ENCODE results near the gene CRPPA. TPM values are rescaled to one million over a fixed set of nuclear protein-coding genes. Genes with fewer than 3 reads are reported as not detected.

CRPPA gene
- total RNA-seq, 1 donor from 2014 or later: 1.4 TPM

GRCh38 chr7:16419859-16420258 is 1.5 kb downstream of the CRPPA start:
- H3K9me3 Mint-ChIP-seq: peaks cover 9% of the 10 kb centered on the region
- peak overlapping the region; percentile 91 for H3K4me3 Mint-ChIP-seq (ENCODE audit: low read depth)
- intact Hi-C loops (cut with micrococcal nuclease): loop anchor here (1.0 to 10.0 kb wide), 5 partner anchors 72 to 505 kb away; partner anchors contain the start of gene BZW2
- peaks cover 2% of the 10 kb centered on the region for H3K27me3 Mint-ChIP-seq (ENCODE audit: low read depth)
- no peak for DNase-seq (ENCODE audit: low spot score)
- H3K27ac Mint-ChIP-seq: peak overlapping the region; percentile 96
- H3K36me3 Mint-ChIP-seq (ENCODE audit: low read depth): peaks cover 3% of the 10 kb centered on the region
- peaks cover 25% of the 10 kb centered on the region for H3K4me1 Mint-ChIP-seq (ENCODE audit: low read depth)

- Mint-ChIP-seq H3K4me1 (ENCODE audit: low read depth) (peaks cover 25% of the 10 kb centered on the region), H3K4me3 (ENCODE audit: low read depth) (no peak overlapping the region), H3K27me3 (ENCODE audit: low read depth) (no peaks in the 10 kb centered on the region), H3K9me3 (peaks cover 9% of the 10 kb centered on the region), H3K27ac (no peak overlapping the region), H3K36me3 (ENCODE audit: low read depth) (peaks cover 3% of the 10 kb centered on the region)
- intact Hi-C loops (cut with micrococcal nuclease): no loop called here
- DNase-seq (ENCODE audit: low spot score): no peak
These were observed 2.2 kb downstream of the CRPPA start for GRCh38 chr7:16419126-16419525.

GRCh38 chr7:16417906-16418305 is 3.4 kb downstream of the CRPPA start:
- no peak for DNase-seq (ENCODE audit: low spot score)
- peaks cover 9% of the 10 kb centered on the region for H3K9me3 Mint-ChIP-seq
- H3K27ac Mint-ChIP-seq: no peak overlapping the region
- H3K4me1 Mint-ChIP-seq (ENCODE audit: low read depth): peaks cover 25% of the 10 kb centered on the region
- H3K36me3 Mint-ChIP-seq (ENCODE audit: low read depth): peaks cover 3% of the 10 kb centered on the region
- intact Hi-C loops (cut with micrococcal nuclease): no loop called here
- no peaks in the 10 kb centered on the region for H3K27me3 Mint-ChIP-seq (ENCODE audit: low read depth)
- H3K4me3 Mint-ChIP-seq (ENCODE audit: low read depth): no peak overlapping the region

- no peaks in the 10 kb centered on the region for H3K27me3 Mint-ChIP-seq (ENCODE audit: low read depth)
- H3K36me3 Mint-ChIP-seq (ENCODE audit: low read depth): peaks cover 3% of the 10 kb centered on the region
- no peak overlapping the region for H3K27ac Mint-ChIP-seq
- H3K9me3 Mint-ChIP-seq: peaks cover 9% of the 10 kb centered on the region
- no peak overlapping the region for H3K4me3 Mint-ChIP-seq (ENCODE audit: low read depth)
- intact Hi-C loops (cut with micrococcal nuclease): no loop called here
- DNase-seq (ENCODE audit: low spot score): no peak
- H3K4me1 Mint-ChIP-seq (ENCODE audit: low read depth): peaks cover 24% of the 10 kb centered on the region
These were observed 4.8 kb downstream of the CRPPA start for GRCh38 chr7:16416289-16417282.

GRCh38 chr7:16412274-16413254 is 8.8 kb downstream of the CRPPA start:
- Mint-ChIP-seq H3K36me3 (ENCODE audit: low read depth) (no peaks in the 10 kb centered on the region), H3K4me1 (ENCODE audit: low read depth) (peaks cover 9% of the 10 kb centered on the region), H3K27me3 (ENCODE audit: low read depth) (no peaks in the 10 kb centered on the region), H3K9me3 (no peaks in the 10 kb centered on the region), H3K4me3 (ENCODE audit: low read depth) (no peak overlapping the region), H3K27ac (no peak overlapping the region)
- intact Hi-C loops (cut with micrococcal nuclease): no loop called here
- no peak for DNase-seq (ENCODE audit: low spot score)

GRCh38 chr7:16411391-16411790 is 9.9 kb downstream of the CRPPA start:
- intact Hi-C loops (cut with micrococcal nuclease): no loop called here

GRCh38 chr7:16409777-16410176 is 11.6 kb downstream of the CRPPA start:
- no peaks in the 10 kb centered on the region for H3K9me3 Mint-ChIP-seq
- H3K4me3 Mint-ChIP-seq (ENCODE audit: low read depth): no peak overlapping the region
- H3K27ac Mint-ChIP-seq: no peak overlapping the region
- no peaks in the 10 kb centered on the region for H3K4me1 Mint-ChIP-seq (ENCODE audit: low read depth)
- intact Hi-C loops (cut with micrococcal nuclease): no loop called here
- H3K27me3 Mint-ChIP-seq (ENCODE audit: low read depth): no peaks in the 10 kb centered on the region
- no peaks in the 10 kb centered on the region for H3K36me3 Mint-ChIP-seq (ENCODE audit: low read depth)
- no peak for DNase-seq (ENCODE audit: low spot score)

More at GRCh38 chr7:16411391-16411790, 9.9 kb downstream of the CRPPA start:
- Mint-ChIP-seq H3K36me3 (ENCODE audit: low read depth) (no peaks in the 10 kb centered on the region), H3K27me3 (ENCODE audit: low read depth) (no peaks in the 10 kb centered on the region), H3K4me1 (ENCODE audit: low read depth) (no peaks in the 10 kb centered on the region), H3K27ac (no peak overlapping the region), H3K9me3 (no peaks in the 10 kb centered on the region), H3K4me3 (ENCODE audit: low read depth) (no peak overlapping the region)
- DNase-seq (ENCODE audit: low spot score): no peak

GRCh38 chr7:16404636-16405035 is 16.7 kb downstream of the CRPPA start:
- intact Hi-C loops (cut with micrococcal nuclease): no loop called here
- peaks cover 32% of the 10 kb centered on the region for H3K9me3 Mint-ChIP-seq
- H3K4me1 Mint-ChIP-seq (ENCODE audit: low read depth): no peaks in the 10 kb centered on the region
- no peak overlapping the region for H3K27ac Mint-ChIP-seq
- H3K27me3 Mint-ChIP-seq (ENCODE audit: low read depth): no peaks in the 10 kb centered on the region
- no peak for DNase-seq (ENCODE audit: low spot score)
- H3K36me3 Mint-ChIP-seq (ENCODE audit: low read depth): peaks cover 3% of the 10 kb centered on the region
- H3K4me3 Mint-ChIP-seq (ENCODE audit: low read depth): no peak overlapping the region

- H3K4me1 Mint-ChIP-seq (ENCODE audit: low read depth): no peaks in the 10 kb centered on the region
- no peak overlapping the region for H3K4me3 Mint-ChIP-seq (ENCODE audit: low read depth)
- intact Hi-C loops (cut with micrococcal nuclease): no loop called here
- DNase-seq (ENCODE audit: low spot score): no peak
- peaks cover 3% of the 10 kb centered on the region for H3K36me3 Mint-ChIP-seq (ENCODE audit: low read depth)
- H3K27ac Mint-ChIP-seq: no peak overlapping the region
- peaks cover 37% of the 10 kb centered on the region for H3K9me3 Mint-ChIP-seq
- H3K27me3 Mint-ChIP-seq (ENCODE audit: low read depth): no peaks in the 10 kb centered on the region
These were observed 17.9 kb downstream of the CRPPA start for GRCh38 chr7:16403475-16403874.

- Mint-ChIP-seq H3K36me3 (ENCODE audit: low read depth) (peaks cover 5% of the 10 kb centered on the region), H3K4me3 (ENCODE audit: low read depth) (no peak overlapping the region), H3K9me3 (peaks cover 42% of the 10 kb centered on the region), H3K27me3 (ENCODE audit: low read depth) (no peaks in the 10 kb centered on the region), H3K27ac (no peak overlapping the region), H3K4me1 (ENCODE audit: low read depth) (no peaks in the 10 kb centered on the region)
- intact Hi-C loops (cut with micrococcal nuclease): no loop called here
- DNase-seq (ENCODE audit: low spot score): no peak
These were observed 18.4 kb downstream of the CRPPA start for GRCh38 chr7:16402940-16403339.

GRCh38 chr7:16402091-16402490 is 19.2 kb downstream of the CRPPA start:
- peaks cover 49% of the 10 kb centered on the region for H3K9me3 Mint-ChIP-seq
- intact Hi-C loops (cut with micrococcal nuclease): no loop called here
- H3K27me3 Mint-ChIP-seq (ENCODE audit: low read depth): no peaks in the 10 kb centered on the region
- H3K27ac Mint-ChIP-seq: no peak overlapping the region
- DNase-seq (ENCODE audit: low spot score): no peak
- H3K4me3 Mint-ChIP-seq (ENCODE audit: low read depth): no peak overlapping the region
- peaks cover 7% of the 10 kb centered on the region for H3K36me3 Mint-ChIP-seq (ENCODE audit: low read depth)
- H3K4me1 Mint-ChIP-seq (ENCODE audit: low read depth): no peaks in the 10 kb centered on the region

GRCh38 chr7:16400893-16401275 is 20.5 kb downstream of the CRPPA start:
- no peaks in the 10 kb centered on the region for H3K27me3 Mint-ChIP-seq (ENCODE audit: low read depth)
- H3K4me3 Mint-ChIP-seq (ENCODE audit: low read depth): no peak overlapping the region
- no peaks in the 10 kb centered on the region for H3K4me1 Mint-ChIP-seq (ENCODE audit: low read depth)
- H3K9me3 Mint-ChIP-seq: peaks cover 61% of the 10 kb centered on the region
- DNase-seq (ENCODE audit: low spot score): no peak
- intact Hi-C loops (cut with micrococcal nuclease): no loop called here
- H3K36me3 Mint-ChIP-seq (ENCODE audit: low read depth): peaks cover 12% of the 10 kb centered on the region
- H3K27ac Mint-ChIP-seq: no peak overlapping the region

Measured in activated T-helper 2 cell treated with anti-CD3 and anti-CD28 coated beads, Interferon-gamma antibody, Interleukin-2, Interleukin-4, amounts not matched to agents 10 μg/mL and 5 μg/mL and 100 μg/mL, durations not matched to agents 14 hours and 24 hours and 36 hours (primary cell).